Upper lobe of left lung (tissue), 6 donors: Measurements from ENCODE around the gene NRAS. TPM values are rescaled to one million over a fixed set of nuclear protein-coding genes. Genes with fewer than 3 reads are reported as not detected.

ENCODE experiments used
- ATAC-seq, 2 donors: fragments of 200-7000 bp; cut with Tn5 transposase; one replicate each; pipeline ENCODE4 v1.9.1; 2022; ENCODE audit warnings: mild to moderate bottlenecking in 2 of 2, moderate library complexity in 2 of 2; ENCODE audit not compliant: low FRiP score in 2 of 2
- DNase-seq, 2 donors: peaks; one replicate each; pipeline ENCODE4 v3.0.0-alpha.2; 2019 to 2020
- H3K27ac ChIP-seq, 4 donors: fragments of 200-600 bp; sonication (generic); one replicate each; pipeline ENCODE4 v1.5.1; 2016 to 2019
- H3K27me3 ChIP-seq, 4 donors: fragments of 200-600 bp; sonication (generic); one replicate each; pipeline ENCODE4 v1.5.1; 2017 to 2019
- H3K36me3 ChIP-seq, 4 donors: fragments of 200-600 bp; sonication (generic); one replicate each; pipeline ENCODE4 v1.5.1; 2016 to 2019
- H3K4me1 ChIP-seq, 4 donors: fragments of 200-600 bp; sonication (generic); one replicate each; pipeline ENCODE4 v1.5.1; 2018 to 2019
- H3K4me3 ChIP-seq, 4 donors: fragments of 200-600 bp; sonication (generic); one replicate each; pipeline ENCODE4 v1.5.1; 2017 to 2019; ENCODE audit warnings: mild to moderate bottlenecking in 2 of 4, moderate library complexity in 1 of 4
- H3K9me3 ChIP-seq, 4 donors: fragments of 200-600 bp; sonication (generic); one replicate each; pipeline ENCODE4 v1.5.1; 2018 to 2019
- CTCF ChIP-seq, 6 experiments: fragments of 450-650 bp in 4 of 6; fragments of 200-600 bp in 2 of 6; sonication (generic) in 2 of 6; IDR thresholded peaks; one replicate each; pipeline ENCODE4 v1.5.1; 2016 to 2019; ENCODE audit warnings: antibody characterized with exemption in 6 of 6
- EP300 ChIP-seq, 4 donors: sonication (generic); formaldehyde crosslinking; IDR thresholded peaks; one replicate each; pipeline ENCODE4 v1.5.1; 2017; ENCODE audit warnings: antibody characterized with exemption in 4 of 4, control low read depth in 2 of 4
- POLR2A ChIP-seq, 4 donors: fragments of 450-650 bp; IDR thresholded peaks; one replicate each; pipeline ENCODE4 v1.5.1; 2016 to 2017; ENCODE audit warnings: antibody characterized with exemption in 4 of 4, mild to moderate bottlenecking in 2 of 4
- POLR2AphosphoS5 ChIP-seq, 2 donors: sonication (generic); formaldehyde crosslinking; IDR thresholded peaks; one replicate each; pipeline ENCODE4 v1.5.1; 2017; ENCODE audit warnings: antibody characterized with exemption in 2 of 2
- WGBS, 2 donors: methylation state at CpG; one replicate each; pipeline ENCODE4 v1.1.5; 2017 to 2018; 5-methylcytosine and 5-hydroxymethylcytosine counted together
- total RNA-seq, 6 donors: library from RNA; depleted of rRNA in 4 of 6; stranded (reverse); fragments of >200 nt in 4 of 6; gene quantifications; one replicate each; pipeline versions ENCODE4 v1.1.0 to v1.2.1, GENCODE V29; 2016 to 2021
- donor health status: DM: no; HTN: no; CAD: no; lungs with moderate emphysema.
- donor health status: DM: no; HTN: yes; CAD: no; lungs with severe emphysema.

Gene NRAS
- total RNA-seq, 6 donors from 2014 or later, result 11.5 to 36.6 (median 25.4) TPM

GRCh38 chr1:114670083-114671010 lies 46.2 kb downstream of the NRAS start:
- H3K27ac ChIP-seq, result peak overlapping the region; percentile 81 to 90 (median 84)
- ATAC-seq, result peak; percentile 99

GRCh38 chr1:114669562-114670082 lies 46.9 kb downstream of the NRAS start, which contains the start of gene DENND2C:
TSS of gene DENND2C (minus strand) at chr1:114670049. CDS start at chr1:114625984, 44,065 bp downstream.
- peak; percentile 72 to 84 for ATAC-seq
- no peaks in the 10 kb centered on the region for H3K9me3 ChIP-seq

More at GRCh38 chr1:114670083-114671010, 46.2 kb downstream of the NRAS start:
- Histone ChIP-seq H3K9me3 (no peaks in the 10 kb centered on the region), H3K4me3 (peak overlapping the region; percentile 38 to 86 (median 69)), H3K36me3 (no peaks in the 10 kb centered on the region), H3K27me3 (no peaks in the 10 kb centered on the region), H3K4me1 (peaks cover 0 to 21% (median 8%) of the 10 kb centered on the region in 4 donors)
- 4 to 10% methylated on average over 14 to 44 of the region's 45 CpGs for WGBS, 2 donors
- TF ChIP-seq EP300 (IDR thresholded peaks at IDR 0.05) (no peak), POLR2A (IDR thresholded peaks at IDR 0.05) (peak in 3 of 4 donors; percentile 46 to 82 (median 80)), CTCF (IDR thresholded peaks at IDR 0.05) (peak; percentile 12 to 50 (median 38)), POLR2AphosphoS5 (IDR thresholded peaks at IDR 0.05) (peak in 1 of 2 donors; percentile 81)
- DNase-seq, result peak; percentile 96 to 97

GRCh38 chr1:114668784-114669561 lies 47.6 kb downstream of the NRAS start:
- Histone ChIP-seq H3K27ac (peak overlapping the region; percentile 81 to 90 (median 84)), H3K27me3 (no peaks in the 10 kb centered on the region), H3K36me3 (no peaks in the 10 kb centered on the region), H3K4me1 (peaks cover 0 to 21% (median 8%) of the 10 kb centered on the region in 4 donors), H3K9me3 (no peaks in the 10 kb centered on the region), H3K4me3 (peak overlapping the region; percentile 12 to 86 (median 69))
- no peak for TF ChIP-seq EP300 (IDR thresholded peaks at IDR 0.05)
- no peak for TF ChIP-seq CTCF (IDR thresholded peaks at IDR 0.05)
- no peak for TF ChIP-seq POLR2AphosphoS5 (IDR thresholded peaks at IDR 0.05)
- no peak for TF ChIP-seq POLR2A (IDR thresholded peaks at IDR 0.05)
- peak in 1 of 2 donors; percentile 14 for ATAC-seq
- no peak for DNase-seq
- 40 to 48% methylated on average over 13 of the region's 13 CpGs for WGBS, 2 donors

More at GRCh38 chr1:114669562-114670082, 46.9 kb downstream of the NRAS start, which contains the start of gene DENND2C:
- Histone ChIP-seq H3K36me3 (no peaks in the 10 kb centered on the region), H3K27ac (peak within 1 kb of the TSS; percentile 81 to 90 (median 84)), H3K4me1 (peaks cover 0 to 21% (median 8%) of the 10 kb centered on the region in 4 donors), H3K27me3 (no peaks in the 10 kb centered on the region), H3K4me3 (peak within 1 kb of the TSS; percentile 38 to 86 (median 69))
- WGBS, 2 donors, result 0 to 1% methylated on average over 8 to 38 of the region's 50 CpGs
- no peak for TF ChIP-seq POLR2AphosphoS5 (IDR thresholded peaks at IDR 0.05)
- peak in 1 of 6 experiments; percentile 9 for TF ChIP-seq CTCF (IDR thresholded peaks at IDR 0.05)
- TF ChIP-seq POLR2A (IDR thresholded peaks at IDR 0.05), result peak in 1 of 4 donors; percentile 23
- TF ChIP-seq EP300 (IDR thresholded peaks at IDR 0.05), result no peak
- DNase-seq, result no peak

- Histone ChIP-seq H3K4me1 (peaks cover 0 to 21% (median 8%) of the 10 kb centered on the region in 4 donors), H3K27me3 (no peaks in the 10 kb centered on the region), H3K36me3 (no peaks in the 10 kb centered on the region), H3K27ac (peak overlapping the region in 2 of 4 donors; percentile 81 to 90), H3K4me3 (no peak overlapping the region), H3K9me3 (no peaks in the 10 kb centered on the region)
- ATAC-seq, result no peak
- TF ChIP-seq POLR2A (IDR thresholded peaks at IDR 0.05), result no peak
- TF ChIP-seq POLR2AphosphoS5 (IDR thresholded peaks at IDR 0.05), result no peak
- TF ChIP-seq EP300 (IDR thresholded peaks at IDR 0.05), result no peak
- no peak for TF ChIP-seq CTCF (IDR thresholded peaks at IDR 0.05)
- no peak for DNase-seq
- WGBS, 2 donors, result 67 to 75% methylated on average over 4 of the region's 4 CpGs
Measured at GRCh38 chr1:114668373-114668772, 48.2 kb downstream of the NRAS start.
